ENCODE data around the gene TGFBR1.

Gene TGFBR1

DNA sequence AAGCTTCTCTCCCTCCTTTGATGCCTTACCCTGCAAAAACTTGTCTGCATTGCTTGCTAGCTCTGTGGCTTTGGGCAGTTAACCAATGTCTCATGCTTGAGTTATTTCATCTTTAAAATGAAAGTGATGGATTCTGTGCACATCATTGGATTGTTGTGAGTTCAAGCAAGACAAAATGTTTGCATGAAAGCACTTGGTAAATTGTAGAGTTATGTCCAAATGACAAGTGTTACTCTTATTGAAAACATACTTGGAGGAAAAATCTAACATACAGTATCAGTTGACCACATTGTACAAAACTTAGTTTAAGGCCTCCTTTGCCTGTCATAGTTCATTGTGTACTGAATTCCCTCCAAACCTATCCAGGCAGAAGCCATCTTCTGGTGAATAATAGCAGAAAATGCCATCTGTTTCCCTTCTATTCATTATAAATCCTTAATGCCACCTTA, 30.0 kb downstream of the TGFBR1 start:
- H3K4me1 Mint-ChIP-seq = peaks cover 85% of the 10 kb centered on the region
- DNase-seq (ENCODE audit: low spot score in 2 of 2) = no peak
- H3K4me3 Mint-ChIP-seq = no peak overlapping the region
- H3K36me3 Mint-ChIP-seq (ENCODE audit: insufficient read depth) = peaks cover 45% of the 10 kb centered on the region
- peak overlapping the region; percentile 77 for H3K27ac Mint-ChIP-seq (ENCODE audit: low read depth)
- no peaks in the 10 kb centered on the region for H3K9me3 Mint-ChIP-seq
- ATAC-seq (replicated peaks; ENCODE audit: extremely low read depth, poor library complexity, severe bottlenecking) = peak; percentile 72
- no peaks in the 10 kb centered on the region for H3K27me3 Mint-ChIP-seq

DNA sequence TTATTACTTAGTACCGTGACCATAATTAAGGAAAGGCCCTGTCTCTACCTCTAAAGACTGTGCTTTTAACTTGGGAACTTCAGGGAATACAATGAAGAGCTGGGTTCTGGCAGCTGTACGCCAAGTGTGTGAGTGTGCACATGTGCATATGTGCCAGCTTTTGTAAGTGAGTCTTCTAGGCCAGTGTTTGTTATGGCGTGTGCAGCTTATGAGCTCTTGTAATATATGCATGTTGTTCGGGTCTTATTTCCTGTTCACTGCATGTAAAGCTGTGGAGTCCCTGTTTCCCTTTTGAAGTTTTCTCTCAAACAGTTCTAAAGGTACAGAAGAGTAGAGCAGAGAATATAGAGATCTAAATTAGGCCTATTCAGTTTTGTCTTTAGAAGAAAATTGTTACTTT, 30.5 kb downstream of the TGFBR1 start:
- Mint-ChIP-seq H3K27ac (ENCODE audit: low read depth) (peak overlapping the region; percentile 77), H3K27me3 (no peaks in the 10 kb centered on the region), H3K9me3 (no peaks in the 10 kb centered on the region), H3K4me3 (peak overlapping the region; percentile 31), H3K4me1 (peaks cover 85% of the 10 kb centered on the region), H3K36me3 (ENCODE audit: insufficient read depth) (peaks cover 45% of the 10 kb centered on the region)
- DNase-seq (ENCODE audit: low spot score in 2 of 2) (no peak), ATAC-seq (replicated peaks; ENCODE audit: extremely low read depth, poor library complexity, severe bottlenecking) (peak; percentile 71)

DNA sequence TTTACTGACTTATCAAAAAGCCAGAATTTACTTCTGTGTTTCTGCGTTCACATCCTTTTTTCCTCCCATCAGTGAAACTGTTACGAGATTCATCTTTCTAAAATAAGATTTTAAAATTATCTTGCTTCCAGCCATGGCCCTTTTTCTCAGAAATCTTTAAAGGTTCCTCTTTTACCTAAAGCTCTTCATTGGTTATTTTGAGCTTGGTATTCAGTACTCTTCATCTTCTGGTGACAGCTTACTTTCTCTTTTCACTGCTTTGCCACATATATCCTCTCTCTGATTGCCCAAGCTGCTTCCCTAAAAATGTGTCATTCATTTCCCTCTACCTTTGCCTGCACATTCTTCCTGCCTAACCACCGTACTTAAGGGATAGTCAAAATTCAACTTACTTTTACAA, 32.3 kb downstream of the TGFBR1 start:
- H3K27ac Mint-ChIP-seq (ENCODE audit: low read depth) = no peak overlapping the region
- no peaks in the 10 kb centered on the region for H3K9me3 Mint-ChIP-seq
- ATAC-seq (replicated peaks; ENCODE audit: extremely low read depth, poor library complexity, severe bottlenecking) = no peak
- H3K4me3 Mint-ChIP-seq = no peak overlapping the region
- peaks cover 45% of the 10 kb centered on the region for H3K36me3 Mint-ChIP-seq (ENCODE audit: insufficient read depth)
- H3K4me1 Mint-ChIP-seq = peaks cover 81% of the 10 kb centered on the region
- DNase-seq (ENCODE audit: low spot score in 2 of 2) = no peak
- H3K27me3 Mint-ChIP-seq = no peaks in the 10 kb centered on the region

DNA sequence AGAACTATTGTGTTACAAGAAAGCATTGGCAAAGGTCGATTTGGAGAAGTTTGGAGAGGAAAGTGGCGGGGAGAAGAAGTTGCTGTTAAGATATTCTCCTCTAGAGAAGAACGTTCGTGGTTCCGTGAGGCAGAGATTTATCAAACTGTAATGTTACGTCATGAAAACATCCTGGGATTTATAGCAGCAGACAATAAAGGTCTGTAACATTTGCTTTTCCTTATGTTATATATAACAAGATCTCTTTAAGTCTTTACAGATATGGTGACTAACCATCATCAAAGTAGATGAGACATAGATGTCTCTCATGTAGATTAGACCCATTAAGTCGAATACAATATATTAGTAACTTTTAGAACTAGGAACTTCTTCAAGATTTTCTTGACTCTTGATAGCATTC, 33.0 kb downstream of the TGFBR1 start:
- Mint-ChIP-seq H3K9me3 (no peaks in the 10 kb centered on the region), H3K4me1 (peaks cover 75% of the 10 kb centered on the region), H3K4me3 (no peak overlapping the region), H3K27me3 (no peaks in the 10 kb centered on the region), H3K27ac (ENCODE audit: low read depth) (peak overlapping the region; percentile 68), H3K36me3 (ENCODE audit: insufficient read depth) (peaks cover 51% of the 10 kb centered on the region)
- ATAC-seq (replicated peaks; ENCODE audit: extremely low read depth, poor library complexity, severe bottlenecking) (no peak), DNase-seq (ENCODE audit: low spot score in 2 of 2) (no peak)

DNA sequence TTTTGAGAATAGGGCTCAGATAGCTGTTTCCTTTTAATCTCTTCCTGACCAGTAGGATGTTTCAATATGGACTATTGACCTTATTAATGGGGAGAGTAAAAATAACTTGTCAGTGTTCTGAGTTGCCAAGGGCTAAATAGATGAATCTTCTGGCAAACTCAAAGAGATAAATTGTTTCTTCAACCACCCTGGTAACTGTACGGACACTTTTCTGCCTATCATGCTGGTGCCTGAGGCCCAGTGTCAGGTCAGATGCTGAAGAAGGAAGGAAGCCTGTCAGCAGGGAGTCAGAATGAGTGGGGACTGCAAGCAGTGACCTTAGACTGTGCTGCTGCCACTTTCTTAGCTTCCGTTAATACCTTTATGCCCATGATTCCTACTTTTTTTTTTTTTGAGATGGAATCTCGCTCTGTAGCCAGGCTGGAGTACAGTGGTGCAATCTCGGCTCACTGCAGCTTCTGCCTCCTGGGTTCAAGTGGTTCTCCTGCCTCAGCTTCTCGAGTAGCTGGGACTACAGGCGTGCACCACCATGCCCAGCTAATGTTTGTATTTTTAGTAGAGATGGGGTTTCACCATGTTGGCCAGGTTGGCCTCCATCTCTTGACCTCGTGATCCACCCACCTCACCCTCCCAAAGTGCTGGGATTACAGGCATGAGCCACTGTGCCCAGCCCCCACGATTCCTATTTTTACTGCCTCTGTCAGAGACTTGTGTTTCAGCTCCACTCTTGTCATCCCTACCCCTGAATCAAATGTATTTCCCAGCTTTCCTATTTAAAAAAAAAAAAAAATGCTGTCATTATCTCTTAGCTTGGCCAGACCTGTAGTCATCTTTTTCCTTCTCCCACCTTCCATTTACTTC, 33.7 kb downstream of the TGFBR1 start:
- no peak overlapping the region for H3K4me3 Mint-ChIP-seq
- no peaks in the 10 kb centered on the region for H3K27me3 Mint-ChIP-seq
- peaks cover 51% of the 10 kb centered on the region for H3K36me3 Mint-ChIP-seq (ENCODE audit: insufficient read depth)
- peaks cover 68% of the 10 kb centered on the region for H3K4me1 Mint-ChIP-seq
- peak overlapping the region; percentile 68 for H3K27ac Mint-ChIP-seq (ENCODE audit: low read depth)
- ATAC-seq (replicated peaks; ENCODE audit: extremely low read depth, poor library complexity, severe bottlenecking) (no peak), DNase-seq (ENCODE audit: low spot score in 2 of 2) (no peak)
- no peaks in the 10 kb centered on the region for H3K9me3 Mint-ChIP-seq

DNA sequence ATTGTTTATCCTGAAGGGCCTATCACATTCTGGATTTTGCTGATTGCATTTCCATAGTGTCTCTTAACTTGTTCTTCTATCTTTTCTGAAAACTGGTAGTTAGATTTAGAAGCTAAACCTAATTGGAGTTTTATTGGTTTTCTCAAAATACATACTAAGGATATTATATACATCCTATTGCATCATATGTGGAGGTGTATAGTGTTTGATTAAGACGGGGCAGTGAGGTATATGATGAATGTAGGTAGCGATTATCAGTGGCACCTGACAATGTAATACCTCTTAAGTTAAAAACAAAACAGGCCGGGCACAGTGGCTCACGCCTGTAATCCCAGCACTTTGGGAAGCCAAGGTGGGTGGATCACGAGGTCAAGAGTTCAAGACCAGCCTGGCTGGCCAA, 35.0 kb downstream of the TGFBR1 start:
- ATAC-seq (replicated peaks; ENCODE audit: extremely low read depth, poor library complexity, severe bottlenecking) (no peak), DNase-seq (ENCODE audit: low spot score in 2 of 2) (no peak)
- peaks cover 59% of the 10 kb centered on the region for H3K4me1 Mint-ChIP-seq
- no peaks in the 10 kb centered on the region for H3K9me3 Mint-ChIP-seq
- no peak overlapping the region for H3K4me3 Mint-ChIP-seq
- H3K36me3 Mint-ChIP-seq (ENCODE audit: insufficient read depth) = peaks cover 55% of the 10 kb centered on the region
- peak overlapping the region; percentile 75 for H3K27ac Mint-ChIP-seq (ENCODE audit: low read depth)
- no peaks in the 10 kb centered on the region for H3K27me3 Mint-ChIP-seq

DNA sequence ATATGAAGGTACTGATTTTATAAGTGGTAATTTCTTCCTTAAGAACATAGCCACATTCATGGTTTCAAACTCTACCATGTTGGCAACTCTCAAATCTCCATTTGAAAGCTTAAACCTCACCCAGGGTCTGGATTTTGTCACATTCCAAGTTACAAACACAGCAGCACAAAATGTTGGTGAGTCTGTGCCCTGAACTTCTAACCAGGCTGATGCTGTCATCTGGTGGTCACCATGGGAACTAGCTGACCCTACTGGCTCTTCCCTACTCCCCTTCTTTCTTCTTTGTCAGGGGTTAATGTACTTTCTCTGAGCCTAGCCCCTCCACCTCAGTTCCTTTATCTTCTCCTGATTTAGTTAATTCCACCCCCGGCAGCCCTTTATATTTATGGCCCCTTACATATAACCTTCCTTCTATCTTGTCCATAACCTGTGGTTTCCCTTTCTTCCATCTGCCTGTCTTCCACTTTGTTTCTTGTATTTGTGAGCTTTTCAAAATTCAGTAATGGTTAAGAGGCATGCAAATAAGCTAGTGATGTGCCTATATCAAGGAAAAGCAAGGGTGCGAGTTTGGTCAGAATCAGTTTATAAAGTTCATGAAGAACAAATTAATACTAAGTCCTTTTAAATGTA, 35.9 kb downstream of the TGFBR1 start:
- Mint-ChIP-seq H3K27me3 (no peaks in the 10 kb centered on the region), H3K4me3 (no peak overlapping the region), H3K27ac (ENCODE audit: low read depth) (peak overlapping the region; percentile 75), H3K4me1 (peaks cover 50% of the 10 kb centered on the region), H3K9me3 (no peaks in the 10 kb centered on the region), H3K36me3 (ENCODE audit: insufficient read depth) (peaks cover 65% of the 10 kb centered on the region)
- ATAC-seq (replicated peaks; ENCODE audit: extremely low read depth, poor library complexity, severe bottlenecking) = peak; percentile 46
- peak; percentile 25 to 30 for DNase-seq (ENCODE audit: low spot score in 2 of 2)

DNA sequence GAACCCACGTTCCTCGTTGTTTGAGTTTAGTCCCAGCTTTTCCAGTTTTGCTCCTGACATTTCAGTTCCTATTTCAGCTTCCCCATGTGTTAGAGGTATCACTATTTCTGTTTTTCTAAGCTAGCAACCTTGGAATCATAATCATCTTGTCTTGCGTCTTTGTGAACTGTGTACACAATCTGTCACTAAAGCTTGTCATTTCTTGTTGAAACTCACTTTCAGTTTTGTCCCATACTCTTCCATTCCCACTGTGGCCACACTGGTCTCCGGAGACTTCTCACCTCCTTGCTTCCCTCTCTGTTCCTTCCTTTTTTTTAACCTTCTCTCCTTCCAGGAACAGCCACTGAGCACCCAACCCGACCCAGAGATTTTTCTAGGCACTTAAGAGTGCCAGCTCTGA, 36.9 kb downstream of the TGFBR1 start:
- H3K27me3 Mint-ChIP-seq = no peaks in the 10 kb centered on the region
- H3K9me3 Mint-ChIP-seq = no peaks in the 10 kb centered on the region
- ATAC-seq (replicated peaks; ENCODE audit: extremely low read depth, poor library complexity, severe bottlenecking) = no peak
- H3K4me1 Mint-ChIP-seq = peaks cover 41% of the 10 kb centered on the region
- no peak for DNase-seq (ENCODE audit: low spot score in 2 of 2)
- peaks cover 75% of the 10 kb centered on the region for H3K36me3 Mint-ChIP-seq (ENCODE audit: insufficient read depth)
- H3K4me3 Mint-ChIP-seq = no peak overlapping the region
- H3K27ac Mint-ChIP-seq (ENCODE audit: low read depth) = no peak overlapping the region

DNA sequence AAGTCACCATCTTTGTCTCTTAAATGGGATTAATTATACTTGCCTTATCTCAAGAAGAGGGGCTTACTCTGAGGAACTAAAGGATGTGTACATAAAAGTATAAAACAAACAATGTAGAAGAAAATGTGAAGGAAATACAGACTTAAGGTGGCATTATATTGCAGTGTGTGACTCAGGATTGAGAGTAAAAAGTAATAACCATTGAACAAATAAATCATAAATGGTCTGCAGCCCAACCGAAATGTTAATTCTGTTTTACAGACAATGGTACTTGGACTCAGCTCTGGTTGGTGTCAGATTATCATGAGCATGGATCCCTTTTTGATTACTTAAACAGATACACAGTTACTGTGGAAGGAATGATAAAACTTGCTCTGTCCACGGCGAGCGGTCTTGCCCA, 37.4 kb downstream of the TGFBR1 start:
- Mint-ChIP-seq H3K4me3 (no peak overlapping the region), H3K36me3 (ENCODE audit: insufficient read depth) (peaks cover 80% of the 10 kb centered on the region)
- ATAC-seq (replicated peaks; ENCODE audit: extremely low read depth, poor library complexity, severe bottlenecking) = no peak

DNA sequence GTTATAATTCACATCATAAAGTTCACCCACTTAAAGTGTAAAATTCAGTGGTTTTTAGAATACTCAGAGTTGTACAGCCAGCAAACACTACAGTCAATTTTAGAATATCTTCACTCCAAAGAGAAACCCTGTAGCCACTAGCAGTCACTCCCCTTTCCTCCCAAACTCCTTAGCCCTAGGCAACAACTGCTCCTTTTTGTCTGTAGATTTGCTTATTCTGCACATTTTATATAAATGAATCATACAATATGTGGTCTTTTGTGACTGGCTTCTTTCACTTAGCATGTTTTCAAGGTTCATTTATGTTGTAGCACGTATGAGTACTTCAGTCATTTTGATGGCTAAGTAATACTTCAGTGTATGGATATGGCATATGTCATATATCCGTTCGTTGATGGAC, 38.7 kb downstream of the TGFBR1 start:
- H3K36me3 Mint-ChIP-seq (ENCODE audit: insufficient read depth) = peaks cover 88% of the 10 kb centered on the region
- H3K4me1 Mint-ChIP-seq = peaks cover 29% of the 10 kb centered on the region
- H3K27ac Mint-ChIP-seq (ENCODE audit: low read depth) = no peak overlapping the region
- no peaks in the 10 kb centered on the region for H3K27me3 Mint-ChIP-seq
- H3K4me3 Mint-ChIP-seq = no peak overlapping the region
- DNase-seq (ENCODE audit: low spot score in 2 of 2) = no peak
- no peak for ATAC-seq (replicated peaks; ENCODE audit: extremely low read depth, poor library complexity, severe bottlenecking)
- no peaks in the 10 kb centered on the region for H3K9me3 Mint-ChIP-seq

More for the DNA sequence above, 37.4 kb downstream of the TGFBR1 start:
- H3K27ac Mint-ChIP-seq (ENCODE audit: low read depth) = no peak overlapping the region
- no peaks in the 10 kb centered on the region for H3K27me3 Mint-ChIP-seq
- no peaks in the 10 kb centered on the region for H3K9me3 Mint-ChIP-seq
- no peak for DNase-seq (ENCODE audit: low spot score in 2 of 2)
- H3K4me1 Mint-ChIP-seq = peaks cover 39% of the 10 kb centered on the region

DNA sequence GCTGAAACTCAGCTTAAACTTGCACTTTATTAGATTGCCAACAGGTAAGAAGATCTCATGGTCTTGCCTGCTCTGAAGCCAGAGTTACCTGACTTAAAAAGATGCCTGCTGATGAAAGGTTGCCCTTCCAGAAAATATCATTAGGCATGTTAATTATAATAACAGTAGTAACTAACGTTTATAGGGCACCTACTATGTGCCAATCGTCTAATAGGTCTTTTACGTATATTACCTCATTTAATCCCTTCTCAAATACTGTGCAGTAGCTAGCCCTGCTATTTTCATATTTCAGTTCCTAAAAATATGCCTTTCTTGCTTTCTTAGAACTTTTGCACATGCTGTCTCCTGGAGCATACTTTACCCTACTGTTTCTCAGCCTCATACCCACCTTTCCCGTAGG, 40.1 kb downstream of the TGFBR1 start:
- peaks cover 27% of the 10 kb centered on the region for H3K4me1 Mint-ChIP-seq
- no peak for DNase-seq (ENCODE audit: low spot score in 2 of 2)
- no peaks in the 10 kb centered on the region for H3K9me3 Mint-ChIP-seq
- H3K27me3 Mint-ChIP-seq = no peaks in the 10 kb centered on the region
- H3K36me3 Mint-ChIP-seq (ENCODE audit: insufficient read depth) = peaks cover 89% of the 10 kb centered on the region
- H3K4me3 Mint-ChIP-seq = no peak overlapping the region
- ATAC-seq (replicated peaks; ENCODE audit: extremely low read depth, poor library complexity, severe bottlenecking) = no peak
- H3K27ac Mint-ChIP-seq (ENCODE audit: low read depth) = no peak overlapping the region

DNA sequence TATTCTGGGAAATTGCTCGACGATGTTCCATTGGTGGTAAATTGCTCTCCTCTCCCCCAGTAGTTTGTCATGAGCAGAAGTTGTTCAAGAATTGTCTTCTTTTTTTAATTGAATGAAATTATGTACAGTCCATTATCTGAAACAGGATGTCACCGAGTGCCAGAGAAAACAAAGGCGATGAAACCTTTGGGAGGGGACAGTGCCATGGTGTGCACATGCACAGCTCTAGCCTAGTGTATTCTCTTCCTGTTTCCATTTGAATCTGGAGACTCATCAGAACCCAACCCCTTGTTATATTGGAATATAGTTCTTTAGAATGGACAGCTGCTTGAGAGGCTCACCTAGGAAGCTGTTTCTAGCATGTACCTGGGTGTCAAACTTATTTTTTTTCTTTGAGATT, 41.7 kb downstream of the TGFBR1 start:
- Mint-ChIP-seq H3K36me3 (ENCODE audit: insufficient read depth) (peaks cover 83% of the 10 kb centered on the region), H3K4me1 (peaks cover 23% of the 10 kb centered on the region)

DNA sequence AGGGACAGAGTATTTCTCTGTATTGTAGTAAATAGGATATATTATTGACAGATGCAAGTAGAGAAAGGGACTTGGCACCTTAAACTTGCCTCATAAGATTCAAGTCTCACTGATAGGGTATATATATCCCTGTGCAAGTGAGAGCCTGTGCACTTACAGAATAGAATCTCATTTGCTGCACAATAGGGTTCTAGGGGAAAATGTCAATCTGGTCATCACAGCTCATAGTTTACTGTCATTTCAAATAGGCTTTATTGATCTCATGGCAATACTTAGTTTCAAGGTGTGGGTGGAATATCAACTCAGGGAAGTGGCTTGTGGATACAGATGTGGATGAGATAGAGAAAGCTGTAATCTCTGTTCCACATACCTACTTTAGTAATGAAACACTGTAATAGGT, 42.3 kb downstream of the TGFBR1 start:
- Mint-ChIP-seq H3K27me3 (no peaks in the 10 kb centered on the region), H3K27ac (ENCODE audit: low read depth) (peak overlapping the region; percentile 53), H3K4me1 (peaks cover 18% of the 10 kb centered on the region), H3K9me3 (no peaks in the 10 kb centered on the region), H3K36me3 (ENCODE audit: insufficient read depth) (peaks cover 77% of the 10 kb centered on the region), H3K4me3 (no peak overlapping the region)
- DNase-seq (ENCODE audit: low spot score in 2 of 2) (no peak), ATAC-seq (replicated peaks; ENCODE audit: extremely low read depth, poor library complexity, severe bottlenecking) (no peak)

More for the DNA sequence above, 41.7 kb downstream of the TGFBR1 start:
- Mint-ChIP-seq H3K4me3 (no peak overlapping the region), H3K9me3 (no peaks in the 10 kb centered on the region), H3K27ac (ENCODE audit: low read depth) (no peak overlapping the region), H3K27me3 (no peaks in the 10 kb centered on the region)
- DNase-seq (ENCODE audit: low spot score in 2 of 2) (no peak), ATAC-seq (replicated peaks; ENCODE audit: extremely low read depth, poor library complexity, severe bottlenecking) (no peak)

Data from central memory CD8-positive, alpha-beta T cell (primary cell).